ENCODE data around the gene RNF217.
A peak's percentile ranks its signal among the peaks of the same experiment; 100 is the strongest.
"Not testable (repeated sequence)": the region's sequence is repeated elsewhere in the genome, so short reads cannot be mapped to it uniquely, and the experiment has no call there.

The RNF217 gene

GRCh38 chr6:125019281-125019680 lies 57.0 kb downstream of the RNF217 start:
- DNase-seq (ENCODE audit: low spot score), result no peak

GRCh38 chr6:125019918-125020317 lies 57.7 kb downstream of the RNF217 start:
- no peak for DNase-seq (ENCODE audit: low spot score)

GRCh38 chr6:125020385-125020784 lies 58.1 kb downstream of the RNF217 start:
- peak; percentile 57 for DNase-seq (ENCODE audit: low spot score)

- peak; percentile 25 for DNase-seq (ENCODE audit: low spot score)
These were observed 60.3 kb downstream of the RNF217 start for GRCh38 chr6:125022391-125022989.

GRCh38 chr6:125025164-125025854 lies 63.1 kb downstream of the RNF217 start:
- no peak for DNase-seq (ENCODE audit: low spot score)

- DNase-seq (ENCODE audit: low spot score), result no peak
These were observed 65.0 kb downstream of the RNF217 start for GRCh38 chr6:125027287-125027686.

- no peak for DNase-seq (ENCODE audit: low spot score)
These were observed 68.7 kb downstream of the RNF217 start for GRCh38 chr6:125030969-125031368.

GRCh38 chr6:125031385-125031784 lies 69.1 kb downstream of the RNF217 start:
- no peak for DNase-seq (ENCODE audit: low spot score)

GRCh38 chr6:125034929-125035328 lies 72.7 kb downstream of the RNF217 start:
- not testable (repeated sequence) for DNase-seq (ENCODE audit: low spot score)

GRCh38 chr6:125036486-125036885 lies 74.2 kb downstream of the RNF217 start:
- DNase-seq (ENCODE audit: low spot score), result not testable (repeated sequence)

- DNase-seq (ENCODE audit: low spot score), result no peak
These were observed 75.6 kb downstream of the RNF217 start for GRCh38 chr6:125037827-125038226.

- no peak for DNase-seq (ENCODE audit: low spot score)
These were observed 76.7 kb downstream of the RNF217 start for GRCh38 chr6:125038925-125039324.

- peak; percentile 15 for DNase-seq (ENCODE audit: low spot score)
These were observed 79.7 kb downstream of the RNF217 start for GRCh38 chr6:125041740-125042459.

- DNase-seq (ENCODE audit: low spot score), result no peak
These were observed 81.8 kb downstream of the RNF217 start for GRCh38 chr6:125044066-125044465.

GRCh38 chr6:125044667-125045066 lies 82.4 kb downstream of the RNF217 start:
- DNase-seq (ENCODE audit: low spot score), result no peak

- DNase-seq (ENCODE audit: low spot score), result no peak
These were observed 84.1 kb downstream of the RNF217 start for GRCh38 chr6:125046107-125046925.

- DNase-seq (ENCODE audit: low spot score), result no peak
These were observed 86.0 kb downstream of the RNF217 start for GRCh38 chr6:125048274-125048673.

GRCh38 chr6:125050663-125051318 lies 88.6 kb downstream of the RNF217 start:
- DNase-seq (ENCODE audit: low spot score), result no peak

GRCh38 chr6:125053809-125054208 lies 91.6 kb downstream of the RNF217 start:
- no peak for DNase-seq (ENCODE audit: low spot score)

GRCh38 chr6:125054331-125054730 lies 92.1 kb downstream of the RNF217 start:
- DNase-seq (ENCODE audit: low spot score), result no peak

- no peak for DNase-seq (ENCODE audit: low spot score)
These were observed 95.4 kb downstream of the RNF217 start for GRCh38 chr6:125057392-125058246.

All from AG20443 (cell line).